ENCODE results near the gene SSR1.
"Not testable (repeated sequence)": the region's sequence is repeated elsewhere in the genome, so short reads cannot be mapped to it uniquely, and the experiment has no call there.

The SSR1 gene

DNA sequence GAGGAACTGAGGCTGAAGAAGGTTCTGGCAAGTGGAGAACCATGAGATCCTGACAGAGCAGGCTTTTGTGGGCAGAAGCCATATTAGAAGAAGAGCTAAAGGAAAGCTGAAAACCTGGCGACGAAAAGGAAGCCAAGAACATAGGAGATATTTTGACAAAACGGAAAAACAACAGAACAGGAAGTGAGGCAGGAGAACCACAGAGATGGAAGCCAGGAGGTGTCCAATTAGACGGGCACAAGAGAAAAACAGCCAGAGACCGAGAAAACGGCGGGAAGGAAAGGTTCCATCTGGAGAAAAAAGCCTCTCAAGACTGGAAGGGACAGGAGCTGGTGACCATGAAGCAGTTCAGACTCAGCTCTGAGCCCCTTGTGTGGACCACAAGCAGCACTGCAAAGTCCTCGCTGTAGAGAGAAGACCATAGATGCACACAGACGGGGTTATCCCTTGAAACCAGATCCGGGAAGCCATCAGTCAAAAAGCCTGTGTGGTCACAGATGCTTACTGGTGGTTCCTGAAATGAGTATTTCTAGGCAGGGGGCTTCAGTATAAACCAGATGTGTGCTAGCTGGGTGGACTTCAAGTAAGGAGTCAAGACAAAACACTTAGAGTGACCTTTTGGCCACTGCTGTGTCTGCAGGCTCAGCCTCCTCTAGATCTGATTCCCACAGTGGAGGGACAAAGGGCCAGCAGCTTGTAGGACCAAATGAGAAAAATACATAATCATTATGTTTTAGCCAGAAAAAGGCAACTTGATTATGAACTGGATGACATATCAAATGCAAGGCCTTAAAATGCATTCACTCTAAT is 30.7 kb downstream of the SSR1 start:
- no peak for FAIRE-seq

GRCh38 chr6:7276199-7276524 is 36.8 kb downstream of the SSR1 start:
- no peak for FAIRE-seq
- DNase-seq (ENCODE audit: low spot score): no peak

More for the DNA sequence above, 30.7 kb downstream of the SSR1 start:
- DNase-seq (ENCODE audit: low spot score): no peak

DNA sequence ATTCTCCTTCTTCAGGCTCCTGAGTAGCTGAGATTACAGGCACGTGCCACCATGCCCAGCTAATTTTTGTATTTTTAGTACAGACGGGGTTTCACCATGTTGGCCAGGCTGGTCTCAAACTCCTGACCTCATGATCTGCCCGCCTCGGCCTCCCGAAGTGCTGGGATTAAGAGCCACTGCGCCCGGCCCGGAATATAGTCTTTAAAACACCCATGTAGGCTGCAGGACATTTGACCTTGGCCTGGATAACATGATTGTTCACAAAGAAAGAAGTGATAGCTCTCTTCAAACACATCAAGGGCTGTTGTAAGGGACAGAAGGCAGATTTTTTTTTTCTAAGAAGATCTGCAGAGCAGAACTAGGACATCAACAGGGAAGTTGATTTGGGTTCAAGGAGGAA is 38.5 kb downstream of the SSR1 start:
- DNase-seq (ENCODE audit: low spot score); FAIRE-seq: not testable (repeated sequence)

DNA sequence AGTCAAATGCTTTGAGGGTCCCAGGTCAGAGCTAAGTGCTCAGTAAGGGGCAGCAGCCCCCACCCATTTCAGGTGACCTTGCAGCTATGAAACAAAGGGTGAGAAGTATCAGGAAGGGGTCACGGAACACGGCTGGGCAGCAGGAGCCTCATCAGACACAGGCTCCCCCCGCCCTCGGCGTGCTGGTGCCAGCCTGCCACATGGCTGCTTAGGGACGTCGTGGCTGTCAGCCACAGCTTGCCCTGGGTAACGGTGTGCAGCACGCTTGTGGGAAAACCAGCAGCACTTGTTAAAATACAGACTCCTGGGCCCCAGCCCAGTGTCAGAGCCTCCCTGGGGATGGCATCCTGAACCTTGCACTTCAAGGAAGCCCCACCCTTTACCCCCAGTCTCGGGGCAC is 39.3 kb downstream of the SSR1 start:
- no peak for DNase-seq (ENCODE audit: low spot score)
- no peak for FAIRE-seq

GRCh38 chr6:7271205-7271534 is 41.8 kb downstream of the SSR1 start:
- DNase-seq (ENCODE audit: low spot score) (no peak), FAIRE-seq (no peak)

DNA sequence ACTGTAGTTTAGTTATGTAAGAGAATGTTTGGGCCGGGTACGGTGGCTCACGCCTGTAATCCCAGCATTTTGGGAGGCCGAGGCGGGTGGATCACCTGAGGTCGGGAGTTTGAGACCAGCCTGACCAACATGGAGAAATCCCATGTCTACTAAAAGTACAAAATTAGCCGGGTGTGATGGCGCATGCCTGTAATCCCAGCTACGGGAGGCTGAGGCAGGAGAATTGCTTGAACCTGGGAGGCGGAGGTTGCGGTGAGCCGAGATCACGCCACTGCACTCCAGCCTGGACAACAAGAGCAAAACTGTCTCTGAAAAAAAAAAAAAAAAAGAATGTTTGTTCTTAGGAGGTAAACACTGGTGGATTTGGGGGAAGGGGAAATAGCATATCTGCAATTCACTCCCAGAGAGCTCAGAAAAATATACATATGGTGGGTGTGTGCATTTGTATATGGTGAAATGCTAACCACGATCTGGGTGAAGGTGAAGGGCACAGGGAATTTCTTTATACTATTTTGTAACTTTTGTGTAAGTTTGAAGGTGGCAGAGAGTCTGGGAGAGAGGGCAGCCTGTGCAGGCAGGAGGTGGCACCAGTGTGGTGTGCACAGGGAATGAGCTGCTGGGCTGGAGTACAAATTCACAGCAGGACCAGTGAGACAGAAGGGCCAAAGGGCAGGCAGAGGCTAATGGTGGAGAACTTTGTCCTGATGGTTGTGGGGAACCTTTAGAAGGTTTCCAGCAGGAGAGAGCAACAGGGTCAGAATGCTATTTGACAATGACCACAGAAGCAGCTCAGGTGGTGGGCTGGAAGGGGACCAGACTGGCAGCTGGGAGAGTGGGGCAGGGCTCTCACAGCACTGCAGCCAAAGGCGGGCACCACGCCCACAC is 42.4 kb downstream of the SSR1 start:
- FAIRE-seq (no peak), DNase-seq (ENCODE audit: low spot score) (no peak)

GRCh38 chr6:7269816-7270215 is 43.2 kb downstream of the SSR1 start:
- FAIRE-seq (no peak), DNase-seq (ENCODE audit: low spot score) (no peak)

GRCh38 chr6:7268816-7269555 is 44.0 kb downstream of the SSR1 start:
- no peak for FAIRE-seq
- no peak for DNase-seq (ENCODE audit: low spot score)

GRCh38 chr6:7268362-7268761 is 44.6 kb downstream of the SSR1 start:
- no peak for FAIRE-seq

DNA sequence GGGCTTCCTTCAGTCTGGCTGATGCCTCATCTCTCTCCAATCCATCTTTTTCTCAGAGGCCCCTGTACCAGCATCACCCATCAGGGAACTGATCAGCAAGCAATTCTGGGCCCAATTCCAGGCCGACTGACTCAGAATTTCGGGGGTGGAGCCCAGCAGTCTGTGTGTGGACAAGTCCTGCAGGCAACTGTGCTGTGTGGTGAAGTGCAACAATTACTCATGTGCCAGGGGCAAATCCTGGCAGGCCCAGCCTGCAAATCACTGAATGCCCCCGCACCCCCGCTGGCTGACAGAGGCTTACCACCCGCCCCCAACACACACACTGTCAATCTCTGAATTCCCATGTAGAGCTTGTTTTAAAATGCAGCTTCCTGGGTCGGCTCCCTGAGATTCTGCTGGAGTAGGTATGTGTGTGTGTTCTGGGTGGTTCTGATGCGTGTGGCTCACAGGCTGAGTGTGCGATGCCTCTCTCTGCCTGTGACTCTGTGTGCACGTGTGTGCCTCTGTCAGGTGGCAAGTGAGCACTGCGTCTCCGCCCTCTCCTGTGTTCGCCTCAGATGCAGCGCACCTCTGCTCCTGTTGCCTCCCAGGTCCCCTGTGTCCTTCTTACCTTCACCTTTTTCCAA is 45.4 kb downstream of the SSR1 start:
- FAIRE-seq (peak; percentile 83), DNase-seq (ENCODE audit: low spot score) (peak; percentile 83)

More at GRCh38 chr6:7268362-7268761, 44.6 kb downstream of the SSR1 start:
- DNase-seq (ENCODE audit: low spot score): no peak

DNA sequence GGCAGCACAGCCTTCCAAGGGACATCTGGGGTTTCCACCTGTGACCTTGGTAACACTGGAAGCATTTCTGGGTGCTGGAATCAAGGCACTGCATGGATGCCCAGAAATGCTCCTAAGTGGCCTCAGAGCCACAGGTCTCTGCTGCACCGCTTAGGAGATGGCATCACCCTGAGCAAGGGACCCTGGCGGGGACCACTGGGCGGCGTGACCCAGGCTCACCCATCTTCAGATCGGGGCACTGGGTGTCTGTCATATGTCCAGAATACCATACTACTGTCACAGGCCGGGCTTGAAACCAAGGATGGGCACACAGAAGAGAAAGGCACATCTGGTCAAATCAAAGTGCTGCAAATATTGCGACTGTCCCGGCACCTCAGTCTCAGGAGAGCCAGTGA is 45.9 kb downstream of the SSR1 start:
- DNase-seq (ENCODE audit: low spot score) (no peak), FAIRE-seq (no peak)

DNA sequence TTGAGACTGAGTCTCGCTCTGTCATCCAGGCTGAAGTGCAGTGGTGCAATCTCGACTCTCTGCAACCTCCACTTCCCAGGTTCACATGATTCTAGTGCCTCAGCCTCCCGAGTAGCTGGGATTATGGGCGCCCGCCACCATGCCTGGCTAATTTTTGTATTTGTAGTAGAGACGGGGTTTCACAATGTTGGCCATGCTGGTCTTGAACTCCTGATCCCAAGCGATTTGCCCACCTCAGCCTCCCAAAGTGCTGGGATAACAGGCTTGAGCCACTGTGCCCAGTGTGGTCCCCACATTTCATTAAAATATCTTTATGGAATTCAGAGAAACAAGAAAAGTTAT is 47.6 kb downstream of the SSR1 start:
- not testable (repeated sequence) for FAIRE-seq; DNase-seq (ENCODE audit: low spot score)

- DNase-seq (ENCODE audit: low spot score) (no peak), FAIRE-seq (no peak)
Observed at GRCh38 chr6:7264686-7265384, 48.2 kb downstream of the SSR1 start.

- no peak for FAIRE-seq
- no peak for DNase-seq (ENCODE audit: low spot score)
Observed at GRCh38 chr6:7264041-7264440, 49.0 kb downstream of the SSR1 start.

GRCh38 chr6:7263519-7263805 is 49.5 kb downstream of the SSR1 start:
- not testable (repeated sequence) for FAIRE-seq; DNase-seq (ENCODE audit: low spot score)

- FAIRE-seq (no peak), DNase-seq (ENCODE audit: low spot score) (no peak)
Observed at GRCh38 chr6:7262746-7263518, 50.1 kb downstream of the SSR1 start.

- FAIRE-seq (no peak), DNase-seq (ENCODE audit: low spot score) (no peak)
Observed at GRCh38 chr6:7261852-7262461, 51.0 kb downstream of the SSR1 start.

- FAIRE-seq (peak; percentile 61), DNase-seq (ENCODE audit: low spot score) (peak; percentile 71)
Observed at GRCh38 chr6:7261032-7261841, 51.8 kb downstream of the SSR1 start.

All from RCC 7860 (cell line).